ENCODE measurements around the gene RNU2-63P.
"Not testable (repeated sequence)": the region's sequence is repeated elsewhere in the genome, so short reads cannot be mapped to it uniquely, and the experiment has no call there.

The RNU2-63P gene

GRCh38 chr2:88028931-88029330 is 12.6 kb upstream of the RNU2-63P start:
- no peak for TF ChIP-seq CTCF (conservative IDR thresholded peaks at IDR 0.05; ENCODE audit: control insufficient read depth, insufficient read depth, low read depth, low read length)
- no peak for DNase-seq (ENCODE audit: low read depth)
- H3K4me3 ChIP-seq (ENCODE audit: control insufficient read depth, low read depth, low read length): no peak overlapping the region

- no peak overlapping the region for H3K4me3 ChIP-seq (ENCODE audit: control insufficient read depth, low read depth, low read length)
- no peak for TF ChIP-seq CTCF (conservative IDR thresholded peaks at IDR 0.05; ENCODE audit: control insufficient read depth, insufficient read depth, low read depth, low read length)
- DNase-seq (ENCODE audit: low read depth): no peak
Observed at GRCh38 chr2:88027697-88028389, 11.5 kb upstream of the RNU2-63P start.

- no peak for TF ChIP-seq CTCF (conservative IDR thresholded peaks at IDR 0.05; ENCODE audit: control insufficient read depth, insufficient read depth, low read depth, low read length)
- H3K4me3 ChIP-seq (ENCODE audit: control insufficient read depth, low read depth, low read length): no peak overlapping the region
- no peak for DNase-seq (ENCODE audit: low read depth)
Observed at GRCh38 chr2:88024509-88024908, 8.2 kb upstream of the RNU2-63P start.

- DNase-seq (ENCODE audit: low read depth): no peak
- TF ChIP-seq CTCF (conservative IDR thresholded peaks at IDR 0.05; ENCODE audit: control insufficient read depth, insufficient read depth, low read depth, low read length): no peak
- H3K4me3 ChIP-seq (ENCODE audit: control insufficient read depth, low read depth, low read length): no peak overlapping the region
Observed at GRCh38 chr2:88022669-88022921, 6.2 kb upstream of the RNU2-63P start.

GRCh38 chr2:88019985-88020384 is 3.6 kb upstream of the RNU2-63P start:
- no peak for DNase-seq (ENCODE audit: low read depth)
- no peak overlapping the region for H3K4me3 ChIP-seq (ENCODE audit: control insufficient read depth, low read depth, low read length)
- TF ChIP-seq CTCF (conservative IDR thresholded peaks at IDR 0.05; ENCODE audit: control insufficient read depth, insufficient read depth, low read depth, low read length): no peak

GRCh38 chr2:88018909-88019308 is 2.6 kb upstream of the RNU2-63P start:
- no peak overlapping the region for H3K4me3 ChIP-seq (ENCODE audit: control insufficient read depth, low read depth, low read length)
- DNase-seq (ENCODE audit: low read depth): no peak
- no peak for TF ChIP-seq CTCF (conservative IDR thresholded peaks at IDR 0.05; ENCODE audit: control insufficient read depth, insufficient read depth, low read depth, low read length)

GRCh38 chr2:88018077-88018805 is 1.9 kb upstream of the RNU2-63P start:
- H3K4me3 ChIP-seq (ENCODE audit: control insufficient read depth, low read depth, low read length); DNase-seq (ENCODE audit: low read depth): not testable (repeated sequence)

- DNase-seq (ENCODE audit: low read depth); H3K4me3 ChIP-seq (ENCODE audit: control insufficient read depth, low read depth, low read length): not testable (repeated sequence)
Observed at GRCh38 chr2:88017780-88018038, 1.4 kb upstream of the RNU2-63P start.
